Ishikawa (cell line): ENCODE measurements around the gene SMOC1.

Experiments
- FOXM1 ChIP-seq: IDR thresholded peaks from 2 replicates; pipeline ENCODE4 v1.6.1; 2012; ENCODE audit warnings: low read depth, borderline replicate concordance
- NFIC ChIP-seq: IDR thresholded peaks from 2 replicates; pipeline ENCODE4 v1.6.1; 2012
- TAF1 ChIP-seq: IDR thresholded peaks from 2 replicates; pipeline ENCODE4 v1.6.1; 2012; ENCODE audit warnings: low read depth, mild to moderate bottlenecking

DNA sequence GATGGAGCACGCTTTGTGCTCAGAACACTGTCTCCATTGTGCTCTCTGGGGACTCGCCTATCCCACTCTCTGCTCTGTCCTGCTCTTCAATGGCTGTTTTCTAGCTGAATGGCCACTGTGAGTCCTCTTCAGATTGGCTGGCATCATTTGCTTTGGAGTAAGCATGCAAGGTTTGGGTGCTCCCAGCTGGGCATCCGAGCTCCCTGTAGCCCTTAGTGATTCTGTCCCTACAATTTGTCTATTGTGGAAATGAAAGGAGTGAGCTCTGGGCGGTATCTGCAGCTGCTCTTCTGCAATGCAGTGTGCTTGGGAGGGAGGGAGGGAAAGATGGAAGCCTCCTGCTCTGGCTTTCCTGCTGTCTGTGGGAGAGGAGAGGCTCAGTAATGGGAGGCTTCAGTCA lies 84.8 kb downstream of the SMOC1 start:
- TF ChIP-seq NFIC (no peak), FOXM1 (no peak), TAF1 (no peak)
